ENCODE data around the gene CPNE4.
"Not testable (repeated sequence)": the region's sequence is repeated elsewhere in the genome, so short reads cannot be mapped to it uniquely, and the experiment has no call there.

CPNE4 gene

DNA sequence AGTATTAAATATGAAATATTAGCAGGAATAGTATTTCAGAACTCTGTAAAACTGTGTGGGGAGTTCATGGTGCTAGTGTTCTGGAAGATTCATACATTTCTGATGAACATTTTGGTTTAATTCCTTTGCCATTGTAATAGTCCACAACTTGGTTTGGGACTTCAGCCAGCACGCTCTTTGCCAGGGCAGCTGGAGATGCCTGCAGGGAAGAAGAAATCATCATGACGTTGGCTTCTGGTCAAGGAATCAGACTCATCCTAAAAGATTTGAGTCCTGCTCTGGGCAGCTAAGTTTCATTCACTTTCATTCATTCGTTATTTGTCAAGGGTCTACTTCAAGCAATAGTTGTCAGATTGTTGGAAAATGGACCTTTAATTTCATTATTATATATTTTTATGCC lies 499.7 kb downstream of the CPNE4 start:
- DNase-seq (ENCODE audit: low spot score), result no peak

DNA sequence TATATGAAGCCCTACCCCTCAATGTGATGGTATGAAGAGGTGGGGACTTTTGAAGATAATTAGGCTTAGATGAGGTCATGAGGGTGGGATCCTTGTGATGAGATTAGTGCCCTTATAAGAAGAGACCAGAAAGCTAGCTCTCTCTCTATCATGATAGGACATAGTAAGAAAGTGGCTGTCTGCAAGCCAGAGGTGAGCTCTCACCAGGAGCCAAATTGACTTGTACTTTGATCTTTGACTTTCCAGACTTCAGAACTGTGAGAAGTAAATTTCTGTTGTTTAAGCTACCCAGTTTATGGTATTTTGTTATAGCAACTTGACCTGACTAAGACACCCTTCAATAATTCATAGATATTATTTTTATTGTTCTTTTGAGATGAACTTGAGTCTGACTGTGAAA lies 502.2 kb downstream of the CPNE4 start:
- DNase-seq (ENCODE audit: low spot score), result no peak

DNA sequence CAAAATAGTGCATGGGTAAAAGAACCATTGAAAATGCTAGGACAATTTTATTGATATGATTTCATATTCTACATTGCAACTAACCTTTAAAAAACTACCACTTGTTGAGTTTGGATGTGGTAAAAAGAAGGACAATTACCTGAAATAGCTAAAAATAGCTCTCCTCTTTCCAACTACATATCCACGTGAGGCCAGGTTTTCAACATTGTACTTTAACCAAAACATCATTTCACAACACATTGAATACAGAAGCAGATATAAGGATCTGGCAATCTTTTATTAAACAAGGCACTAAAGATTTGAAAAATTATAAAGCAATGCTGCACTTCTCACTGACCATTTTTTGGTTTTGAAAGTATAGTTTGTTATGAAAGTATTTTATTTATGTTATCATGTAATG lies 504.0 kb downstream of the CPNE4 start:
- DNase-seq (ENCODE audit: low spot score), result no peak

DNA sequence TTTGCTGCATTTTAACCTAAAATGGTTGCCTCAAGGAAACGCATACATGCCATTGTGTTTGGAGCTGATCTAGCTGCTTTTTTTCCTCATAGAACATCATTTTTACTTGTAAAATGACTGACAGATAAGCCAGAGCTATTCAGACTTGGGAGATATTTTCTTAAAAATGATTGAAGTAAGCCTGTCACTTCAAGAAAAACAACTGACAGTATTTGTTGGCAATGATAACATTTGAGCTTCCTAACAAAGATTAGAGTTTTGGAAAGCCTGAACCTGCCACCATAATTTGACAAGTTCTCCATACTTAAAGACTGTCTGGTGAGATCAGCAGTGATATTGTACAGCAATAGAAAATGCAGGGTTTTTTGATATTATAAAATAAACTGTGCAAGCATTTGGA lies 504.4 kb downstream of the CPNE4 start:
- no peak for DNase-seq (ENCODE audit: low spot score)

DNA sequence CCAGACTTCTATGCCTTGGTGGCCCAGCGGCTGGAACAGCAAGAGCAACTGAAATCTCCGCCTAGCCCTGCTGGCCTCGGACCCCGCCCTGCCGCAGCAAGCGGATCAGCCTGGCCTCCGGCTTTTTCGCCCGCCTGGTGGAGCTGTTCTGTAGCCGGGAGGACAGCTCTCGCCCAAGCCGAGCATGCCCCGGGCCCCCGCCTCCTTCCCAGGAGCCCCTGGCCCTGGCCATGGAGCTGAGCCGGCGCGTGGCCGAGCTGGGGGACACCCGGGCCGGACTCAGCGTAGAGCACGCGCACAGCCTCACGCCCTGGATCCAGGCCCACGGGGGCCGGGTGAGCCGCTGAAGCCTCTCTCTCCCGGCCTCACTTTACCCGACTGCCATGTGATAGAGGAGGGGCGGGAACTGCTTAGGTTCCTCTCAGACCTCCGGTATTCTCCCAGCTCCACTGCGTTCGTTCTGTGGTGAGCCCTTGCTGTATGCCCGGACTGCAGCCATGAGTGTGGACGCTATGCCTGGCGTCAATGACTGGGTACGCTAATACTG lies 507.9 kb downstream of the CPNE4 start:
- DNase-seq (ENCODE audit: low spot score), result no peak

DNA sequence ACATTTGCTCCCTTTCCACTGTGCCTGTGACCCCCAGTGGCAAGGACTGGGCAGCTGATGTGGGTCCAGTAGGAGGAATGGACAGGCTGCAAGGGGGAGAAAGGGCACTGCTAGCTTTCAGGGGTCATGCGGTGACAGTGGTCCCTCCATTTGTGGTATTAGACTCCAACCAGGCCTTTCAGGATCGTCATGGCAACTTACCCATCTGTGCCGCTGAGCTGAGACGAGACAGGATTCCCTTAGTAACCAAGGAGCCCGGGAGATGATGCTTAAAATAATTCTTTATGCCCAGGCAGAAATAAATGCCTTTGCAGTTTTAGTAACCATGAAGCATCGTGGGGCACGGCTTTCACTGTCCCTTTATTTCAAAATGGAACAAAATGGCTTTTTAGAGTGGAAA lies 516.1 kb downstream of the CPNE4 start:
- DNase-seq (ENCODE audit: low spot score), result no peak

DNA sequence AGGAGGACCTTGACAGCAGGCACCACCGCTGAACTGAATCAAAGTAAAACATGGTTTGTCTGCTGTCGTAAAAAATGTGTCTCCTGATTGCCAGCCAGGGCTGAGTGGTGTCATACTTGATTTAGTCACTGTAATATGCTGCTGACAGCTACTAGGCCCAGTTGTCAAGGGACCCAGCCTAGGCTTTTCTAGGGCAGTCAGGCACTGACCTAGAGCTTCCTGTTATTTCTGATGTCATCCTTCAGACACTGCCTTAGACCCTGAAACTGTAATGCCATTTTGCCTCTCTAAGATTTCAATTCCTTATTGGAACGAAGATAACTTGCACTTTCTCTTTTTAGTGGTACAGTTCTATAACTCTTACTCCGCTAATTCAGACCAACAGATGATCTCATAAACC lies 529.4 kb downstream of the CPNE4 start:
- no peak for DNase-seq (ENCODE audit: low spot score)

DNA sequence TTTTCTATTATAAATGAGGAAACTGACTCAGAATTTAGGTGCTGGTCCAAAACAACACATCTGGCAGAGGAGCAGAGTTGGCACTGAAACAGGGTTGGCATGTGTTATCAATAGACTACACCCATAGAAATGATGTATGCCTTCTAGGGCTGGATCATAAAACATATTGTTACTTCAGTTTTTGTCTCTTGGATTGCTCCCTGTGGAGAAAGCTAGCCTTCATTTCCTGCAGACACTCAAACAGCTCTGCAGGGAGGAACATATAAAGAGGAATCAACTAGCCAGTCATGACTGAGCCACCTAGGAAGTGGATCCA lies 531.5 kb downstream of the CPNE4 start:
- no peak for DNase-seq (ENCODE audit: low spot score)

DNA sequence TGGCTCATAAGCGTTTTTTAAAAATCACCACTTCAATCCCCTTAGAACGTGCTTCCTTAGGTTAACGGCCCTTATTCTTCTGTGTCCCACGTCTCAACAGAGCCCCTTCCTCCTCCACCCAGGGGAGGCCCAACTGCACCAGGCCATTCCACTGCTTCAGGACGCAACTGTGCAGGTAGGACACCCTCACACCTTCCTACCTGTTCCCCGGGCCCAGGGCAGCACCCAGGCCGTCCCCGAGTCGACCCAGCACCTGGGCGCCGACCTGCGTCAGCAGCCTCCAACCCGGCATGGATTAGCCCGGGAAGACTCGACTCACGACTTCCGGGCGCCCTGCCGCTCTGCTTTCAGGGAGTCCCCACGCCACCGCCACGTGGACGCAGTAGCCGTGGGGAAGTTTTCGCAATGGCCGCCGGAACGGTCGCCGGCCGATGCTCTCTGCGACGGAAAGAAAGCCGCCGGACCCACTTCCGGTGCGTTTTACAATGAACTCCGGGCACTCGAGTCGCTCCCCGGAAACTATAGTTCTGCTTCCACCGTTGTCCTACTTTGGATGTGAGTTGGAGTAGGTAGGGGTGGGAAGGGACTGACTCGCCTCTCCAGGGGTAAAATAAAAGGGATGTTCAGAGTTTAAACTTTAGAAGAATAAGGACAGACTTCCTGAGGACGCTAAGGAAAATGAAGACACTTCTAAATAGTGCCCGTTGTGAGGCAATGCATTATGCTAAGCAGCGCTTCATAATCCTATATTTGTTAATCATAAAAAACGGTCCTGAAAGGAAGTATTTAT lies 532.1 kb downstream of the CPNE4 start, which contains the start of gene MRPL3:
TSS of gene MRPL3 (minus strand) at position 442 of the 790 bp plus-strand sequence. CDS start at position 292, 150 bp downstream.
- peak; percentile 70 for DNase-seq (ENCODE audit: low spot score)

DNA sequence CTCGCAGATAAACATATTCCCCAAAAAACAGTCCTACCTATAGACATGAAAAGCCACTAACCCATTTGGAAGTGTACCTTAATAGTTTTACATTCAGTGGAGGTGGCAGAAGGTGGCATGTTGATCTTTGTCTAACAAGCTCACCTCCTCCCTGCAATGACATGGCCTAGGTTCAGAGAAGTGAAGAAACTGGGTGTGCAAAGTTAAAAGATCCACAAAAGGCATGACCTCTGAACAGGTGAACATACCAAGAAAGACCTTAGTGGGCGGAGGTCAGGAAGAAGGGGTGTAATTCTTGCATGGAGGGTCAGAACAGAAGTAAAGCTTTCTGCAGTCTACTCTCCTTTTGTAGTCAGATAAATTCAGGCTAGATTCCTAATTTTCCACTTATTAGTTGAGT lies 532.9 kb downstream of the CPNE4 start:
- no peak for DNase-seq (ENCODE audit: low spot score)

DNA sequence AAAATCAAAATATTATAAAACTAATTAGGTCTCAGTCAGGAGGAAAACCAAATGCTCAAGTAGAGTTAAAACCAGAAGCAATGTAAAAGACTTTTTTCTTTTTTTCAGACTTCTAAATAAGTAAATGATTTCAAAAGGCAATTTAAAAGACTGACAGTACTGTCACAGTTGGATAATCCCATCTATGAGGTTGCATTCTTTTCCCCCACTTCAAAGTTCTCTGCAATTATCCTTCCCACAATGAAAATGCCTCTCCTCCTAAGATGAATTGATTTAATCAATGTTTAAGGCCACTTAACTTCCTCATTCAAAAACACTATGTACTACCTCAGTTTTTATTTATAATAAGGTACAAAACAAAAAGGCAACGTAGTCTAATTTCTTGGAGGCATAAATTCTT lies 540.1 kb downstream of the CPNE4 start:
- DNase-seq (ENCODE audit: low spot score), result no peak

DNA sequence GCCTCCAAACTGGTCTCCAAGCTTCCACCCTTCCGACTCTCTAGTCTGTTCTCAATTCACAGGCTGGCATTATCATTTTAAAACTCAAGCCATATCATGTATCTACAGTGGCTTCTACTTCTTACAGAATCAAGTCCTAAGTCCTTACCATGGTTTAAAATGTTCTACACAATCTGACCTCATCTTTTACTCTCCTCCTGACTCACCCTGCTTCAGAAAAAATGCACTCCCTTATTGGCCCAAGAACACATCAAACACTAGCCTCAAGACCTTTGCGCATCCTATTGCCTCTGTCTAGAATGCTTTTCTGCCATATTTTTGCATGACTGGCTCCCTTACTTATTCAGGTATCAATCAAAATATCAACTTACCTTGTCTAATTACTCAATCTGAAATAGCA lies 543.0 kb downstream of the CPNE4 start:
- no peak for DNase-seq (ENCODE audit: low spot score)

DNA sequence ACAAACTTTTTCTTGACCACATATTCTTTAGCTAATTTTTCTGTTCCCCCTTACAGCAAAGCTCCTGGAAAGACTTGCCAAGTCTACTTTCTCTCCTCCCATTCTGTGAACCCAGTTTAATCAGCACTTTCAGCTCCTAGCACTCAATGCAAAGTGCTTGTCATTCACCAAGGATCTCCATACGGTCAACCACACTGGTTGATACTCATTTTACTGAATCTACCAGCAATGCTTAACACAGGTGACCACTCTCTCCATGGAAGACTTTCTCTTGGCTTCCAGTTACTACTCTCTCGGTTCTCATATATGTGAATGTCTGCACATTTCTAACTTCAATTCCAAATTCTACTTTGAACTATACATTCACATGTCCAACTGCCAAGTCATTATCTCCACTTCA lies 543.7 kb downstream of the CPNE4 start:
- DNase-seq (ENCODE audit: low spot score), result no peak

DNA sequence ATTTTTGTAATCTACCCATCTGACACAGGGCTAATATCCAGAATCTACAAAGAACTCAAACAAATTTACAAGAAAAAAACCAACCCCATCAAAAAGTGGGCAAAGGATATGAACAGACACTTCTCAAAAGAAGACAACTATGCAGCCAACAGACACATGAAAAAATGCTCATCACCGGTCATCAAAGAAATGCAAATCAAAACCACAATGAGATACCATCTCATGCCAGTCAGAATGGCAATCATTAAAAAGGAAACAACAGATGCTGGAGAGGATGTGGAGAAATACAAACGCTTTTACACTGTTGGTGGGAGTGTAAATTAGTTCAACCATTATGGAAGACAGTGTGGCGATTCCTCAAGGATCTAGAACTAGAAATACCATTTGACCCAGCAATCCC lies 548.3 kb downstream of the CPNE4 start:
- DNase-seq (ENCODE audit: low spot score), result not testable (repeated sequence)

DNA sequence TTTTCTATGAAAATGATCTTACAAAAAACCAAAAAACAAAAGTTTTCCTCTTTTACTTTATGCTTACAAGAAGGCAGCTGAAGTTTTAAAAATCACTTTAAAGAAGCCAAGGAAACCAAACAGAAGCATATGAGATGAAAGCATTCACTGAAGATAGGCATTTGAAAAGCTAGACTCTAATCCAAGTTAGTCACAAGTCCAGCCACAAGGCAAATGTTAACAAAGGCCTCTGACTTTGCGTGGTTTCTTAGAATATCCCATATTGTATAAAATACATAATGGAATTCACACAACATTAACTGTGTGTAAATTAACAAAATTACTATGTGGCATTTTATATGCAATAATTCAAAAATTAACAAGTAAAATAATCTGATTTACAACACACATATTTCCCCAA lies 549.7 kb downstream of the CPNE4 start:
- no peak for DNase-seq (ENCODE audit: low spot score)

DNA sequence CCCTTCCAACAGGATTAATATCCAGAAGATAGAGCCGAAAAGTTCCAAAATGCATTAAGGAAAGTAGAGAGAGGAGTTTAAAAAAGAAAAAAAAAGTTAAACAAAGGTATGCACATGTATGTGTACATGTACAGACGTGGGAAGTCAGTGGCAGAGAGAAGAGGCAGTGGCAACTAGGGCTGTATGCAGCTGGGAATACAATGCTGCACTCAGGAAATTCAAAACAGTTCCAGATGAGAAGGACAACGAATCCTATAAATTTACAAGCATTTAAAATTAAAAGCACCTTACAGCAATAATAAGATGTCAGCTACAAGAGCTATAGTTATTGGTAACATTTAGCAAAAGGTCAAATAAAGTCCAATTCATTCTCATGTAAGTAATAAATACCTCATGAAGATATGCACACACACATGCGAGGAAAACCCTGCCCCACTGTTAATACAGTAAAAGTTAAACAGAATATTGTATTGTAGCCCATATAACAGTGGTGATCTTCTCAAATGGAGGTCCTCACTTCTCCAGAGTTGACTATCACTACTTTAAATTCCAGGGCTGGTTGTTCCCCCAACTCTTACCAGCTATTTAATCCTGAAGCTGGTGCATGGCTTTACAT lies 550.2 kb downstream of the CPNE4 start:
- no peak for DNase-seq (ENCODE audit: low spot score)
